HG02623 (cell line): ENCODE data around the gene TMEM18.

ENCODE experiments used
- ATAC-seq: cut with Tn5 transposase; IDR thresholded peaks from one replicate; pipeline ENCODE4 v1.9.1; 2021; ENCODE audit warnings: moderate library complexity; ENCODE audit not compliant: unreplicated experiment

The TMEM18 gene

GRCh38 chr2:653645-654425, 23.4 kb downstream of the TMEM18 start:
- ATAC-seq, result no peak

- ATAC-seq, result no peak
Measured at GRCh38 chr2:652881-653480, 24.2 kb downstream of the TMEM18 start.

GRCh38 chr2:651951-652373, 25.2 kb downstream of the TMEM18 start:
- no peak for ATAC-seq

- ATAC-seq, result no peak
Measured at GRCh38 chr2:650343-651310, 26.6 kb downstream of the TMEM18 start.

GRCh38 chr2:649426-650342, 27.5 kb downstream of the TMEM18 start:
- ATAC-seq, result no peak

- ATAC-seq, result no peak
Measured at GRCh38 chr2:648476-649424, 28.5 kb downstream of the TMEM18 start.

GRCh38 chr2:647691-648231, 29.4 kb downstream of the TMEM18 start:
- no peak for ATAC-seq

- ATAC-seq, result no peak
Measured at GRCh38 chr2:647003-647560, 30.1 kb downstream of the TMEM18 start.

GRCh38 chr2:644871-645270, 32.3 kb downstream of the TMEM18 start:
- no peak for ATAC-seq

GRCh38 chr2:643761-644160, 33.4 kb downstream of the TMEM18 start:
- no peak for ATAC-seq

- no peak for ATAC-seq
Measured at GRCh38 chr2:643334-643733, 33.9 kb downstream of the TMEM18 start.

- ATAC-seq, result no peak
Measured at GRCh38 chr2:641872-642815, 35.1 kb downstream of the TMEM18 start.

GRCh38 chr2:641164-641871, 35.9 kb downstream of the TMEM18 start:
- ATAC-seq, result no peak

- ATAC-seq, result no peak
Measured at GRCh38 chr2:639703-640102, 37.5 kb downstream of the TMEM18 start.

- no peak for ATAC-seq
Measured at GRCh38 chr2:637804-638203, 39.4 kb downstream of the TMEM18 start.

- no peak for ATAC-seq
Measured at GRCh38 chr2:637406-637776, 39.8 kb downstream of the TMEM18 start.
